B cell (primary cell): ENCODE results near the gene PNO1. TPM values are rescaled to one million over a fixed set of nuclear protein-coding genes. Genes with fewer than 3 reads are reported as not detected.

Experiments
- ATAC-seq: fragments of 200-7000 bp; cut with Tn5 transposase; one replicate; pipeline ENCODE4 v1.10.0; 2021; ENCODE audit warnings: low read depth, mild to moderate bottlenecking, moderate number of reproducible peaks, moderate library complexity
- CTCF ChIA-PET: fragments of 350-600 bp; sonication (Branson Sonifier 250); formaldehyde crosslinking; loops from one replicate; lab custom pipeline; 2021; ENCODE audit warnings: antibody characterized with exemption, inconsistent platforms; lab: Charles Lee
- POLR2A ChIA-PET: fragments of 350-600 bp; sonication (Branson Sonifier 250); formaldehyde crosslinking; loops from one replicate; lab custom pipeline; 2021; ENCODE audit warnings: antibody characterized with exemption; lab: Charles Lee
- DNase-seq: peaks from one replicate; pipeline ENCODE4 v3.0.0; 2013
- H2AFZ ChIP-seq: 2 replicates; pipeline ENCODE4 v1.6.1; 2012; ENCODE audit warnings: mild to moderate bottlenecking, low read depth, low read length; ENCODE audit not compliant: insufficient read depth, poor library complexity, severe bottlenecking
- H3K27ac ChIP-seq, 2 donors: 1 replicate in 1 of 2; 2 replicates in 1 of 2; pipeline ENCODE4 v1.5.1; 2012 to 2013; ENCODE audit warnings: low read length in 2 of 2, mild to moderate bottlenecking in 2 of 2, moderate library complexity in 1 of 2
- H3K27me3 ChIP-seq, 4 experiments: fragments of 200-600 bp in 1 of 4; sonication (generic) in 1 of 4; replicated peaks in 1 of 4; 1 replicate in 2 of 4; 2 replicates in 2 of 4; pipeline versions ENCODE4 v1.6.1 to v1.7.0; 2013 to 2016; ENCODE audit warnings: low read length in 3 of 4, mild to moderate bottlenecking in 2 of 4, mixed read lengths in 1 of 4, moderate library complexity in 1 of 4; ENCODE audit not compliant: insufficient read depth in 4 of 4, control insufficient read depth in 3 of 4; ENCODE audit errors: control extremely low read depth in 1 of 4
- H3K36me3 ChIP-seq, 2 experiments: replicated peaks in 1 of 2; 1 replicate in 1 of 2; 2 replicates in 1 of 2; pipeline versions ENCODE4 v1.6.1 to v1.7.1; 2013; ENCODE audit warnings: low read length in 1 of 2; ENCODE audit not compliant: insufficient read depth in 2 of 2, control insufficient read depth in 1 of 2; ENCODE audit errors: control extremely low read depth in 1 of 2, extremely low read depth in 1 of 2
- H3K4me1 ChIP-seq, 2 donors: fragments of 200-600 bp in 1 of 2; sonication (generic) in 1 of 2; 1 replicate in 1 of 2; 2 replicates in 1 of 2; pipeline versions ENCODE4 v1.5.1 to v1.6.1; 2013 to 2017; ENCODE audit warnings: low read length in 2 of 2; ENCODE audit not compliant: control insufficient read depth in 2 of 2, insufficient read depth in 2 of 2
- H3K4me2 ChIP-seq: replicated peaks from 2 replicates; pipeline ENCODE3; 2012; ENCODE audit warnings: mild to moderate bottlenecking, low read depth, low read length; ENCODE audit not compliant: poor library complexity, severe bottlenecking
- H3K4me3 ChIP-seq, 5 experiments: fragments of 200-600 bp in 1 of 5; sonication (generic) in 1 of 5; 1 replicate in 3 of 5; 2 replicates in 2 of 5; pipeline versions ENCODE4 v1.5.1 to v1.7.0; 2011 to 2016; ENCODE audit warnings: low read length in 4 of 5, mild to moderate bottlenecking in 4 of 5, low read depth in 2 of 5, control low read depth in 1 of 5, moderate library complexity in 1 of 5; ENCODE audit not compliant: insufficient read depth in 1 of 5; ENCODE audit errors: control extremely low read depth in 1 of 5, extremely low read depth in 1 of 5
- H3K79me2 ChIP-seq: fragments of 200-600 bp; sonication (generic); one replicate; pipeline ENCODE4 v1.6.0; 2016; ENCODE audit warnings: low read length; ENCODE audit not compliant: control insufficient read depth, insufficient read depth
- H3K9ac ChIP-seq: fragments of 200-600 bp; sonication (generic); 2 replicates; pipeline ENCODE4 v1.6.1; 2017; ENCODE audit warnings: mild to moderate bottlenecking, low read length, moderate library complexity
- H3K9me3 ChIP-seq, 3 donors: one replicate each; pipeline versions ENCODE4 v1.6.1 to v1.7.1; 2013; ENCODE audit warnings: low read length in 2 of 3; ENCODE audit not compliant: control insufficient read depth in 2 of 3, insufficient read depth in 1 of 3; ENCODE audit errors: control extremely low read depth in 1 of 3
- H4K20me1 ChIP-seq: 2 replicates; pipeline ENCODE4 v1.6.0; 2012; ENCODE audit warnings: mild to moderate bottlenecking, low read length; ENCODE audit not compliant: insufficient read depth, control insufficient read depth, poor library complexity, severe bottlenecking
- H3K27ac Mint-ChIP-seq: one replicate; pipeline ENCODE4 v1.8.0; 2021; ENCODE audit warnings: mixed read lengths
- H3K27me3 Mint-ChIP-seq: one replicate; pipeline ENCODE4 v1.8.0; 2021; ENCODE audit warnings: mixed read lengths
- H3K4me1 Mint-ChIP-seq: one replicate; pipeline ENCODE4 v1.8.0; 2021; ENCODE audit warnings: mixed read lengths
- H3K4me3 Mint-ChIP-seq: one replicate; pipeline ENCODE4 v1.8.0; 2021; ENCODE audit warnings: mixed read lengths
- H3K9me3 Mint-ChIP-seq: one replicate; pipeline ENCODE4 v1.8.0; 2022; ENCODE audit warnings: mixed read lengths; ENCODE audit not compliant: insufficient read depth
- EZH2 ChIP-seq: IDR thresholded peaks from 2 replicates; pipeline ENCODE4 v1.6.1; 2012; ENCODE audit warnings: borderline replicate concordance, low read depth, mild to moderate bottlenecking, moderate library complexity, low read length; ENCODE audit not compliant: insufficient read depth, poor library complexity, severe bottlenecking
- WGBS: methylation state at CpG from one replicate; pipeline ENCODE4 v1.1.5; 2013; ENCODE audit warnings: missing lambda C conversion rate; ENCODE audit not compliant: insufficient coverage; 5-methylcytosine and 5-hydroxymethylcytosine counted together
- intact Hi-C: fragments of 100-400 bp; cut with micrococcal nuclease; formaldehyde crosslinking; loops from one replicate; pipeline ENCODE4 v1.10.0; 2022
- polyA plus RNA-seq: library from polyadenylated mRNA; depleted of rRNA; stranded (reverse); fragments of >200 nt; gene quantifications from 2 replicates; pipeline ENCODE4 v1.2.3, GENCODE V29; 2012
- total RNA-seq, 2 donors: library from RNA; stranded (reverse); fragments of 120-200 nt in 1 of 2; gene quantifications; 1 replicate in 1 of 2; 2 replicates in 1 of 2; pipeline versions ENCODE4 v1.2.3 to v1.2.4, GENCODE V29; 2013 to 2022

The PNO1 gene
- total and polyA plus RNA-seq, 2 donors (not counting 1 experiment from before 2014, with no cell fraction given) = 4.7 to 12.3 TPM

DNA sequence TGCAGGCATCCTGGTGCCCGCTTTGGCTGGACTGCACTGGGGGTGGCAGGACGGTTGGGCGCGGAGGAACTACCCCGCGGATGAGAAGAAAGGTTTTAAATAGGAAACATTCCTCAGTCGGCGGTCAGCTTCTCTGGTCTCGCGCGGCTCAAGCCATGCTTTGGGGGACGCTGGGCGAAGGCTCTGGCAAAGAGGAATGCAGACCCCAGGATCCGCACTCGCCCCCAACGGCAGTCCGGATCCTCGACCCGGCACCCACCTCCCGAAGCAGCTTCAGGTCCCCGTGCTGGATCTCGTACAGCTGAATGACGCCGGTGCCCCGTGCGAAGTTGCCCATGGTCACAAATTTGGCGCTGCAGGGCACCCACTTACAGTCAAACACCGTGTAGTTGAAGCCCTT lies 686 bp upstream of the PNO1 start:
- Histone ChIP-seq H3K9ac (peak overlapping the region; percentile 90), H3K9me3 (no peaks in the 10 kb centered on the region), H3K4me3 (peak overlapping the region; percentile 80 to 93 (median 89)), H3K27me3 (no peaks in the 10 kb centered on the region), H2AFZ (peak overlapping the region; percentile 95), H3K27ac (peak overlapping the region; percentile 96 to 98), H4K20me1 (no peaks in the 10 kb centered on the region), H3K36me3 (peaks cover 0 to 18% of the 10 kb centered on the region in 2 experiments), H3K4me1 (peaks cover 37 to 40% of the 10 kb centered on the region in 2 donors), H3K4me2 (peak overlapping the region; percentile 79), H3K79me2 (peaks cover 71% of the 10 kb centered on the region)
- Mint-ChIP-seq H3K4me3 (peak overlapping the region; percentile 97), H3K4me1 (peaks cover 52% of the 10 kb centered on the region), H3K27me3 (no peaks in the 10 kb centered on the region), H3K27ac (peak overlapping the region; percentile 100), H3K9me3 (no peaks in the 10 kb centered on the region)
- no peak for DNase-seq
- WGBS = under 1% methylated on average over 28 of the region's 28 CpGs
- ATAC-seq = peak; percentile 37
- intact Hi-C loops = loop anchor here (1.0 to 5.0 kb wide), 6 partner anchors 35 to 310 kb away; partner anchors contain the start of genes APLF, FBXO48 and PPP3R1
- ChIA-PET POLR2A (interaction anchor here (0.6 to 1.8 kb wide), 6 partner anchors 11 to 290 kb away, joined by 3 to 14 read pairs (median 4); partner anchors contain the start of gene PPP3R1), CTCF (interaction anchor here (1.0 to 2.0 kb wide), 9 partner anchors 13 to 125 kb away, joined by 4 to 24 read pairs (median 5); partner anchors contain the start of gene PPP3R1)
- TF ChIP-seq EZH2 = no peak

DNA sequence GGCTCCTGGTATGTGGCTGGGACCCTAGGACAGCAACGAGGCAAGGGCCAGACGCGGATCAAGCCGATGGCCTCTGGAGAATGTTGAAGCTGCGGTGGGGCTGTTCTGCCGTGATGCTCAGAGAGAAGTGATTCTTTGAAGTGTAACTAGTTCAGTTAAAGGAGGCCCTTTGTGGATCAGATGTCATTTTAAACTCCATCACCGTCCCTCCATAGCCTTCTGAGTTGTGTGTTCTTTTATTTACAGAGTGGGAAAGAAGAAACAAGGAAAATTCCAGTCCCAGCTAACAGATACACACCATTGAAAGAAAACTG lies 403 bp downstream of the PNO1 start:
- Mint-ChIP-seq H3K4me1 (peaks cover 43% of the 10 kb centered on the region), H3K27me3 (no peaks in the 10 kb centered on the region), H3K27ac (peak overlapping the region; percentile 100), H3K9me3 (no peaks in the 10 kb centered on the region), H3K4me3 (peak overlapping the region; percentile 97)
- Histone ChIP-seq H3K9ac (peak overlapping the region; percentile 90), H3K27me3 (no peaks in the 10 kb centered on the region), H3K79me2 (peaks cover 69% of the 10 kb centered on the region), H3K4me2 (peak overlapping the region; percentile 79), H3K36me3 (peaks cover 2 to 28% of the 10 kb centered on the region in 2 experiments), H3K4me1 (peaks cover 27 to 30% of the 10 kb centered on the region in 2 donors), H2AFZ (peak overlapping the region; percentile 95), H4K20me1 (no peaks in the 10 kb centered on the region), H3K9me3 (no peaks in the 10 kb centered on the region), H3K27ac (peak overlapping the region; percentile 96 to 98), H3K4me3 (peak overlapping the region; percentile 80 to 93 (median 89))
- ChIA-PET CTCF (interaction anchor here (1.0 to 2.0 kb wide), 5 partner anchors 12 to 122 kb away, joined by 4 to 24 read pairs (median 9); partner anchors contain the start of gene PPP3R1), POLR2A (interaction anchor here (0.6 to 1.8 kb wide), 4 partner anchors 10 to 1916 kb away, joined by 3 to 14 read pairs (median 4); partner anchors contain the start of gene PPP3R1)
- DNase-seq = no peak
- no peak for TF ChIP-seq EZH2
- intact Hi-C loops = loop anchor here (5.0 kb wide), 1 partner anchor 44 kb away; no protein-coding TSS in a partner anchor
- no peak for ATAC-seq
- 3% methylated on average over 4 of the region's 7 CpGs for WGBS
